Body of pancreas (tissue), 4 donors: ENCODE measurements around the gene SIRPA. TPM values are rescaled to one million over a fixed set of nuclear protein-coding genes. Genes with fewer than 3 reads are reported as not detected.
A peak's percentile ranks its signal among the peaks of the same experiment; 100 is the strongest.

Experiments used
- ATAC-seq: fragments of 150-250 bp; one replicate; pipeline ENCODE4 v1.9.1; 2016
- DNase-seq, 4 donors: peaks; one replicate each; pipeline ENCODE4 v3.0.0-alpha.2; 2019
- H3K27ac ChIP-seq, 4 donors: fragments of 200-600 bp; sonication (generic); 1 replicate in 3 of 4; 2 replicates in 1 of 4; pipeline versions ENCODE4 v1.5.1 to v1.6.1; 2016 to 2019; ENCODE audit warnings: mild to moderate bottlenecking in 1 of 4, mixed read lengths in 1 of 4, moderate library complexity in 1 of 4
- H3K27me3 ChIP-seq, 2 donors: fragments of 200-600 bp; sonication (generic); one replicate each; pipeline ENCODE4 v1.6.0; 2016; ENCODE audit warnings: mild to moderate bottlenecking in 1 of 2
- H3K36me3 ChIP-seq, 2 donors: fragments of 200-600 bp; sonication (generic); replicated peaks in 1 of 2; 2 replicates each; pipeline ENCODE4 v1.5.1; 2016; ENCODE audit warnings: low read depth in 2 of 2; ENCODE audit not compliant: insufficient read depth in 1 of 2
- H3K4me1 ChIP-seq: fragments of 200-600 bp; sonication (generic); one replicate; pipeline ENCODE4 v1.6.0; 2016
- H3K4me3 ChIP-seq, 2 donors: fragments of 200-600 bp; sonication (generic); 1 replicate in 1 of 2; 2 replicates in 1 of 2; pipeline ENCODE4 v1.5.1; 2016 to 2019
- H3K9me3 ChIP-seq, 3 donors: fragments of 200-600 bp; sonication (generic); 1 replicate in 2 of 3; 2 replicates in 1 of 3; pipeline ENCODE4 v1.5.1; 2016
- CTCF ChIP-seq, 7 experiments: fragments of 450-650 bp in 4 of 7; fragments of 200-600 bp in 3 of 7; sonication (generic) in 3 of 7; IDR thresholded peaks; one replicate each; pipeline ENCODE4 v1.5.1; 2016 to 2019; ENCODE audit warnings: antibody characterized with exemption in 7 of 7
- POLR2A ChIP-seq, 3 donors: fragments of 450-650 bp; IDR thresholded peaks; one replicate each; pipeline ENCODE4 v1.6.1; 2016; ENCODE audit warnings: antibody characterized with exemption in 3 of 3, mild to moderate bottlenecking in 2 of 3
- WGBS, 2 donors: methylation state at CpG; one replicate each; pipeline ENCODE4 v1.1.5; 2017; 5-methylcytosine and 5-hydroxymethylcytosine counted together
- intact Hi-C: fragments of 100-400 bp; cut with DNase I; formaldehyde crosslinking; loops from one replicate; pipeline ENCODE4 v1.15.1; 2023
- total RNA-seq, 2 donors: library from RNA; depleted of rRNA; stranded (reverse); fragments of >200 nt; gene quantifications; one replicate each; pipeline ENCODE4 v1.1.0, GENCODE V29; 2016

SIRPA gene
- total RNA-seq, 2 donors from 2014 or later: 15.0 to 20.1 TPM

- no peak overlapping the region for H3K27ac ChIP-seq
- H3K4me3 ChIP-seq: no peak overlapping the region
- H3K4me1 ChIP-seq: no peaks in the 10 kb centered on the region
- H3K9me3 ChIP-seq: no peaks in the 10 kb centered on the region
- H3K36me3 ChIP-seq: no peaks in the 10 kb centered on the region
- WGBS, 2 donors: 64 to 68% methylated on average over 7 of the region's 7 CpGs
- intact Hi-C loops: no loop called here
- H3K27me3 ChIP-seq: no peaks in the 10 kb centered on the region
- DNase-seq (no peak), ATAC-seq (no peak)
- TF ChIP-seq CTCF (IDR thresholded peaks at IDR 0.05): no peak
- TF ChIP-seq POLR2A (IDR thresholded peaks at IDR 0.05): no peak
These were observed 19.4 kb upstream of the SIRPA start for GRCh38 chr20:1875762-1876161.

- WGBS, 2 donors: 59 to 71% methylated on average over 5 to 7 of the region's 7 CpGs
- Histone ChIP-seq H3K27ac (no peak overlapping the region), H3K9me3 (no peaks in the 10 kb centered on the region), H3K4me3 (no peak overlapping the region), H3K27me3 (no peaks in the 10 kb centered on the region), H3K36me3 (no peaks in the 10 kb centered on the region), H3K4me1 (no peaks in the 10 kb centered on the region)
- ATAC-seq: no peak
- no peak for TF ChIP-seq CTCF (IDR thresholded peaks at IDR 0.05)
- no peak for TF ChIP-seq POLR2A (IDR thresholded peaks at IDR 0.05)
- DNase-seq: peak in 2 of 4 donors; percentile 37 to 41
- intact Hi-C loops: no loop called here
These were observed 18.8 kb upstream of the SIRPA start for GRCh38 chr20:1876217-1876921.

GRCh38 chr20:1876975-1877608 is 18.1 kb upstream of the SIRPA start:
- intact Hi-C loops: no loop called here
- H3K4me3 ChIP-seq: no peak overlapping the region
- no peak for TF ChIP-seq POLR2A (IDR thresholded peaks at IDR 0.05)
- TF ChIP-seq CTCF (IDR thresholded peaks at IDR 0.05): no peak
- no peak overlapping the region for H3K27ac ChIP-seq
- H3K4me1 ChIP-seq: peaks cover 5% of the 10 kb centered on the region
- no peaks in the 10 kb centered on the region for H3K27me3 ChIP-seq
- peak; percentile 61 for ATAC-seq
- DNase-seq: no peak
- H3K36me3 ChIP-seq: no peaks in the 10 kb centered on the region
- no peaks in the 10 kb centered on the region for H3K9me3 ChIP-seq
- 73 to 80% methylated on average over 10 to 11 of the region's 11 CpGs for WGBS, 2 donors

GRCh38 chr20:1877609-1878200 is 17.5 kb upstream of the SIRPA start:
- H3K4me1 ChIP-seq: peaks cover 7% of the 10 kb centered on the region
- no peaks in the 10 kb centered on the region for H3K27me3 ChIP-seq
- no peak overlapping the region for H3K4me3 ChIP-seq
- intact Hi-C loops: no loop called here
- no peaks in the 10 kb centered on the region for H3K36me3 ChIP-seq
- TF ChIP-seq CTCF (IDR thresholded peaks at IDR 0.05): no peak
- TF ChIP-seq POLR2A (IDR thresholded peaks at IDR 0.05): no peak
- H3K9me3 ChIP-seq: no peaks in the 10 kb centered on the region
- DNase-seq (no peak), ATAC-seq (no peak)
- H3K27ac ChIP-seq: no peak overlapping the region
- WGBS, 2 donors: 69 to 71% methylated on average over 7 to 14 of the region's 14 CpGs
